Hippocampal formation (tissue), 2 donors: ENCODE results near the gene ITIH3.
A peak's percentile ranks its signal among the peaks of the same experiment; 100 is the strongest.

ENCODE experiments used
- DNase-seq, 2 donors: peaks; one replicate each; lab custom pipeline; 2025; lab: John Stamatoyannopoulos, UW

ITIH3 gene

GRCh38 chr3:52844290-52844975, 49.8 kb downstream of the ITIH3 start:
- no peak for DNase-seq

- DNase-seq, result peak in 1 of 2 donors; percentile 24
Observed at GRCh38 chr3:52845157-52845556, 50.6 kb downstream of the ITIH3 start.

GRCh38 chr3:52845691-52846431, 51.3 kb downstream of the ITIH3 start:
- DNase-seq, result no peak

GRCh38 chr3:52846432-52846965, 51.9 kb downstream of the ITIH3 start:
- no peak for DNase-seq

GRCh38 chr3:52847241-52847640, 52.6 kb downstream of the ITIH3 start:
- DNase-seq, result no peak

- no peak for DNase-seq
Observed at GRCh38 chr3:52847726-52848125, 53.1 kb downstream of the ITIH3 start.

- no peak for DNase-seq
Observed at GRCh38 chr3:52848617-52849016, 54.0 kb downstream of the ITIH3 start.

- no peak for DNase-seq
Observed at GRCh38 chr3:52849656-52850055, 55.1 kb downstream of the ITIH3 start.

- DNase-seq, result no peak
Observed at GRCh38 chr3:52851348-52851747, 56.8 kb downstream of the ITIH3 start.

GRCh38 chr3:52852419-52852818, 57.8 kb downstream of the ITIH3 start:
- DNase-seq, result no peak

- DNase-seq, result no peak
Observed at GRCh38 chr3:52854013-52854412, 59.4 kb downstream of the ITIH3 start.

GRCh38 chr3:52856666-52857065, 62.1 kb downstream of the ITIH3 start:
- DNase-seq, result no peak

- no peak for DNase-seq
Observed at GRCh38 chr3:52857133-52857532, 62.5 kb downstream of the ITIH3 start.

- DNase-seq, result no peak
Observed at GRCh38 chr3:52857864-52858263, 63.3 kb downstream of the ITIH3 start.
